Measurements from ENCODE around the gene PCDHAC1.

Gene PCDHAC1

GRCh38 chr5:140946578-140946977 is 20.5 kb downstream of the PCDHAC1 start (continued):
- TF ChIP-seq POU6F1 (CRISPR knock-in tag; IDR thresholded peaks at IDR 0.05; ENCODE audit: borderline replicate concordance, low read depth), result no peak
- no peak for TF ChIP-seq ZFP30 (CRISPR knock-in tag; IDR thresholded peaks at IDR 0.05)
- TF ChIP-seq ISL1 (CRISPR knock-in tag; IDR thresholded peaks at IDR 0.05), result no peak
- TF ChIP-seq PPARA (CRISPR knock-in tag; IDR thresholded peaks at IDR 0.05; ENCODE audit: borderline replicate concordance), result no peak
- TF ChIP-seq RARB (CRISPR knock-in tag; IDR thresholded peaks at IDR 0.05), result no peak
- TF ChIP-seq TSHZ2 (CRISPR knock-in tag; IDR thresholded peaks at IDR 0.05), result no peak

- TF ChIP-seq POU6F1 (CRISPR knock-in tag; IDR thresholded peaks at IDR 0.05; ENCODE audit: borderline replicate concordance, low read depth) (no peak), ARNTL (CRISPR knock-in tag; IDR thresholded peaks at IDR 0.05; ENCODE audit: borderline replicate concordance, low read depth) (no peak), ZFP3 (CRISPR knock-in tag; IDR thresholded peaks at IDR 0.05) (no peak), GLIS3 (CRISPR knock-in tag; IDR thresholded peaks at IDR 0.05) (no peak), ISL1 (CRISPR knock-in tag; IDR thresholded peaks at IDR 0.05) (no peak), CSDC2 (CRISPR knock-in tag; IDR thresholded peaks at IDR 0.05) (no peak), CREB5 (CRISPR knock-in tag; IDR thresholded peaks at IDR 0.05; ENCODE audit: low read depth) (no peak), OSR1 (CRISPR knock-in tag; IDR thresholded peaks at IDR 0.05) (no peak), CSRNP3 (CRISPR knock-in tag; IDR thresholded peaks at IDR 0.05) (no peak), ZNF8 (CRISPR knock-in tag; IDR thresholded peaks at IDR 0.05) (no peak), TCF4 (CRISPR knock-in tag; IDR thresholded peaks at IDR 0.05; ENCODE audit: borderline replicate concordance) (no peak), TSHZ2 (CRISPR knock-in tag; IDR thresholded peaks at IDR 0.05) (no peak)
- ATAC-seq, result no peak
Observed at GRCh38 chr5:140951636-140952035, 25.5 kb downstream of the PCDHAC1 start.

GRCh38 chr5:140953234-140953633 is 27.1 kb downstream of the PCDHAC1 start:
- no peak for ATAC-seq
- TF ChIP-seq ZNF70 (CRISPR knock-in tag; IDR thresholded peaks at IDR 0.05) (no peak), ZNF565 (CRISPR knock-in tag; conservative IDR thresholded peaks at IDR 0.05; ENCODE audit: low read depth) (no peak), PPARA (CRISPR knock-in tag; IDR thresholded peaks at IDR 0.05; ENCODE audit: borderline replicate concordance) (no peak), ZFP3 (CRISPR knock-in tag; IDR thresholded peaks at IDR 0.05) (no peak), RARB (CRISPR knock-in tag; IDR thresholded peaks at IDR 0.05) (no peak), ARNTL (CRISPR knock-in tag; IDR thresholded peaks at IDR 0.05; ENCODE audit: borderline replicate concordance, low read depth) (no peak), TSHZ2 (CRISPR knock-in tag; IDR thresholded peaks at IDR 0.05) (no peak), CSDC2 (CRISPR knock-in tag; IDR thresholded peaks at IDR 0.05) (no peak), TOX (CRISPR knock-in tag; IDR thresholded peaks at IDR 0.05; ENCODE audit: borderline replicate concordance) (no peak), ZNF8 (CRISPR knock-in tag; IDR thresholded peaks at IDR 0.05) (no peak), SNAI2 (CRISPR knock-in tag; IDR thresholded peaks at IDR 0.05) (no peak)

Data from SK-N-SH treated with all-trans-retinoic acid at 6 μM for 48 hours (cell line).